ENCODE measurements around the gene DUOX1.

- TF ChIP-seq CTCF (IDR thresholded peaks at IDR 0.05; ENCODE audit: insufficient read depth, low read depth, low read length): no peak
- no peak for TF ChIP-seq EZH2 (IDR thresholded peaks at IDR 0.05; ENCODE audit: insufficient read depth, low read length)
Observed at GRCh38 chr15:45100884-45101625, 28.7 kb upstream of the DUOX1 start.

Data from astrocyte (in vitro differentiated cells and primary cell).